ENCODE data around the gene FBN1.

The FBN1 gene

DNA sequence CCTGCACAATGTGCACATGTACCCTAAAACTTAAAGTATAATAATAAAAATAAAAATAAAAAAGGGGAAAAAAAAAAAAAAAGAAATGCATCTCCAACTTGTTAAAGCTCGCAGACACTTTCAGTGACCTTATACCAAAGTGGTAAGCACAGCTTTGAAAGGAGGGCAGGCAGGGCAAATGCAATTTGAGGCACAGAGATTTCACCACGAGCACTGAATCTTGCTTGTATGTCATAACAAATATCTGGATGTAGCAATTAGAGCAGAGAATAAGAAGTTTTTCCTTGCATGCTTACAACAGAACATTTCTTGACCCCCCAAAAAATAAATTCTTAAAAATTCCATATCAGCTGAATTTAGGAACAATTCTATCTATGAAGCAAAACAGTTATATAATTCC lies 66.5 kb downstream of the FBN1 start:
- DNase-seq: no peak

DNA sequence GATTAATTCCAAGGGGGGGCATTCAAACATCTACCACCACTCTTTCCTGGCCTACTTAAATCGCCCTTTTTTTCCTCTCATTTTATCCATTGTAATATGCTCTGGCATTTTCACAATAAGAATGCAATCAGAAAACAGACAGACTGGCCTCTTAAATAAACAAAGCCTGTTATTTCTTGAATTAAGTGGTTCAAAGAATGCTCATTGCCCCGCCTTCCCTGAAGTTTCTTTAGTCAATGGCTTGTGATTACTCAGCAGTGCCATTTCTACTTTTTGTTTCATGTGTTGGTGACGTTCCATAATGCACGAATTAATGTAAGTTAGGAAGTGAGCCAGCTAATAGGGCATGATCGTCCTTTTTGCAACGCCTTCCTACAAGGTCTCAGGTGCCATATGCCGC lies 68.0 kb downstream of the FBN1 start:
- DNase-seq: no peak

DNA sequence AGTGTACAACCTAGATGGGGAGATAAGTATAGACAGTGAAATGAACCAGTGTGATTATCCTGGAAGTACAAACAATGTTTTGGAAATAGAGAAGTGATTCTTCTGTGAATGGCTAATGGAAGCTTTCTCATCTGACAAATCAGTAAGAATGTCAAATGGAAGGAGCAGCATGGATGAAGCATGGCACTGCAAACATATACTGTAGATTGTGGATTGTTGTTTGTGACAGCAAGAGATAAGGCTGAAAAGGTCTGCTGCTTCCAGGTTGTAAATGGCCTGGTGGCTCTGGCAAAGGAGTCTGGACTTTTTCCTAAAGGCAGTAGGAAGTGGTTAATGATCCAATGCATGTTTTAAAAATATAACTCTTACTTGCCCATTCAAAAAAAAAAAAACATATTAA lies 71.3 kb downstream of the FBN1 start:
- DNase-seq: no peak

DNA sequence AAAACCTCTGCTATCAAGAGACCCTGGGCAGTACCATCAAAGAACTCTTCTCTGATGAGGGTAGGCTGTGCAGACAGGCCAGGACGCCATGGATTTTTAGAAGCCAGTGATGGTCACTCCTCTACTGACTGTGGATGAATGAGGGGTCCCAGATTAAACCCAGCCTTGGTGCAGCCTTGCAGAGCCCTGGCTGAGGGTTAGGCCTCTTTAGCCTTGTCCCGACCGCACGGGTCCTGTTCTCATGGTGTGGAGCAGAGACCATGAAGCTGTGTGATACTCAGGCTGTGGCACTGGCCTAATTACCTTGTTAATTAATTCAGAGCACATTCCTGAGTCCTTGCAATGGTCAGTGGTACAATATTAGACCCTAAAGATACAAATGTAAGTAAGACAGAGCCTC lies 71.7 kb downstream of the FBN1 start:
- no peak for DNase-seq

DNA sequence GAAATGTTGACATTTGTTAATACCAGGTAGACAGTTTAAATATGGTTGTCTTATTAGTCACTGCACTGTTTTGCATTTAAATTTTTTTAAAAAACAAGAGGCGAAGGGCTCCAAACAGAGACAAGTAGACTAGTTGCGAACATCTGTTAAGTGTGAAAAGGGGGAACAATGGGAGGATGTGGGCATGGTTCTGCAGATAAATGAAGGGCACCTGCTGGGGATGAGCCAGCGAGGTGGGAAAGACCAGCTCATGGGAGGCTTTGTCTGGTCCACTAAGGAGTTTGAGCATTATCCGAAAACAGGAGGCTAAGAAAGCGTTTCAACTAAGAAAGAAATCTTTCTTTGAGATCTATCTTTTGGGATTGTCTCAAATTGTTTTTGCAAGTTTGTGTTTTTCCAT lies 72.7 kb downstream of the FBN1 start:
- DNase-seq: no peak

DNA sequence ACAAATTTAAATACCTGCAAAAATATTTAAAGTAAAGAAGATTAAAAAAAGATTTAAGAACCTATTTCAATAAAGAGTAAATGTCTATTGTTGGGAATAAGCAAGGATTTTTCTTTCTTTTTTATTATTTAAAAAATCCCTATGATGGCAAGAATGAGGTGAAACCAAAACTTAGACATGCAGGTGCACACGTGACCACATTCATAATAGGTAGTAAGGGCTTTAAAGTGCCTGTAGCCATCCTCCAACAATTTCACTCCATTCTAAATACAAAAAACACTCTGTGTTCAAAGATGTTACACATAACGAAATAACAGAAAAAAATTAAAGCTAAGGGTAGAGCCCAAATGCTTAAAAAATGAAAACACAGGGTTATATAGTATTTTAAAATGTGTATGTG lies 74.0 kb downstream of the FBN1 start:
- DNase-seq: no peak

DNA sequence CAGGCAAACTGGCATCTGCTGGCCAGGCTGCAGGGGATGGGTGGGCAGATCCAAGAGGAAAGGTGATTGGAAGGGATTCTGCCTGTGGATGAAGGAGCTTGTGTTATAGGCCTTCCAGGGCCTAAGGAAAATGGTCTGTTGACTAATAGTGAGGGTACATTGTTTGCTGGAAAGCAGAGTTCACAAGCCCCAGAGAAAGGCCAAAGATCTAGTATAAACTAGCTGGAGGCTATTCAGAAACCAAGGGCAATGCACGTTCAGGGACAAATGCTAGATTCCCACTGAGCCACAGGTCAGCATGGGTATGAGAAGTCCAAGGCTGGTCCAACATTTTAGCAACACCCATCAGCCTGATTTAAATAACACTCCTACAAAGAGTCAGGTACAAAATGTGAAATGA lies 74.7 kb downstream of the FBN1 start:
- DNase-seq: no peak

DNA sequence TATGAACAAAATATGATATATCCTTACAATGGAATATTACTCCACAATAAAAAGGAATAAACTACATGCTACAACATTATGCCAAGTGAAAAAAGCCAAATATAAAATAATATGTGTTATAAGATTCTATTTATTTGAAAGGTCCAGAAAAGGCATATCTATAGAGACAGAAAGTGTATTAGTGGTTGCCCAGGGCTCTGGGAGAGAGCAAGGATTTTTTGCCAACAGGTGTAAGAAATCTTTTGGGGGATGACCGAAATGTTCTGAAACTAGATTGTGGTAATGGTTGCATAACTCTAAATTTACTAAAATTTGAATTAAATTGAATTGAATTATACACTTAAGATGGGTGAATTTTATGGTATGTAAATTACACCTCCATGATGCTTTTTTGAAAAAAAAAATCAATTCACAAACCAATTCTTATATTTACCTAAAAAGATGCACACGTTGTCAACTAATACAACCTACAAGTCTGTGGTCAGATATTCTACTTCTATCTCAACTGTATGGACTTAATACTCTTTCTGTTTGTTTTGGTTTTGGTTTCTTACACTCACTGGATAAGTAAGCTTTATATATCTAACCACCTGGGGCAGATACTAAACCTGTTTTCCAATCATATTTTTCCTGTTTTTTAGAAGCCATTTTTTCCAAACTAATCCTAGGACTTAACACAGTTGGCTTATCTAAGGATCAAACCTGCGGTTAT lies 75.8 kb downstream of the FBN1 start:
- no peak for DNase-seq

DNA sequence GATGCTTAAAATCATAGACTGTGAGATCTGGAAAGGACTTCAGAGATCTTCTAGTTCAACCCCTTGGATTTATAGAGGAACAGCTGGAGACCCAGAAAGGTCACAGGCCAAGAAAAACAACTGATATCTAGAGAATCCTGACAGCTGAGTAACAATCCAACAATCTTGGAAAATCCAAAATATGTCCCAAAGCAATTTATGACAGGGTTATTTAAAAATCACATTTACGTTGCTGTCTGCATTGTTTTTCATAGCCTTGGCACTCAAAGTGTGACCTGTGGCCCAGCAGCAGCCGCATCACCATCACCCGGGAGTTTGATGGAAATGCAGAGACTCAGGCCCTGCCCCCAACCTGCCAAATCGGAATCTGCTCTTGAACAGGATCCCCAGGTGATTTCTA lies 78.8 kb downstream of the FBN1 start:
- no peak for DNase-seq

DNA sequence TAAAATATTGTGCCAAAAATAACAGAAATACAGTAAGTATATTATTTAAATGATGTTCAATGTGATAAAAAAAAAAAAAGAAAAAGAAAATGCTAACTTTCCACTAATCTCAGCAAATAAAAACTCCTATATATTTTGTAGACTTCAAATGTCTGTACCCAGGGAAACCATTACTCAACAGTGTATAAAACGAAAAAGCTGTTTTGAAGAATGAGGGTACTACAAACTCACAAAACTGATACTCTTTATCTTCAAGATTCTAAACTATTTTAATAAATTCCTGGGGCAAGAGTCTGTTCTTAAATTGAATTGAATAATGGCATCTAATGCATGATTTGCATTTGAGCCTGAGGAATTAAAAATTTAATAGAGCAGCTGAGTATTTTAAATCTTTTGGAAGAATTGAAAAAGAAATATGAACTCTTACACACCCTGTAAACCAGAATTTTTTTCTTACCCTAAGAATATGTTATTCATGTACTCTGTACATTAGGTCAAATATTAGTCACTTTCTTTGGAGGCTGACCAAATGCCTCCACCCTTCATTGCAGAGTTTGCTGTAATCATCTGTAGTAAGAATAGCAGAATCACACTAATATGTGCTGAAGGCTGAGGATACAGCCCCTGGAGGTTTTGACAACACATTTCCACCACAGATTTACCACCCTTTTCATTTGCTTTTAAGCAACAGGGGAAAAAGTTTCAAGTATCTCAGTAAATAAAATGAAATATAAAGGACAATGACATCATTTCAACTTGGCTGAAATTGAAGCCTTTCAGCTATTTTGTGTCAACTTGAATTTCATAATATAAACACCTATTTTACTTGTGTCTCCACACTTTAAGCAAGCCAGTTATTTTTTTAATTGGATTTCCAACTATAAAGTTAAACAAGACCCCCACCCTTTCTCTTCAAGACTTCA lies 79.7 kb downstream of the FBN1 start:
- DNase-seq: no peak

DNA sequence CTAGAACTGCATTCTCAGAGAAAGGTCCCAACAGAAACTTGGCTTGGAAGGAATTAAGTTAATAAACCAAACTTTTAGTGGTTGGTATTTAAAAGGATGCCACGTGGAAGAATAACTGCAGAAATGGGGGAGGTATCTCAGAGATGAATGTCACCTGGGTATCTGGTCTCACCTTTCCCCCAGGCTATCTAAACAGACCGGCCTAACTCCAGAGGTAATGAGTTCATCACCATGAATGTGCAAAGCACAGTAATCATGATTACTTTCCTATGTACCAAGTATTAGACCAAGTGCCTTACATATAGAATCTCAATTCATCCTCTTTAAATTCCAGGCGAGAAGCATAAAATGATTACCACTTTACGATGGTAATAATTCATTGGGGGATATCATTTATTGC lies 80.8 kb downstream of the FBN1 start:
- DNase-seq: no peak

DNA sequence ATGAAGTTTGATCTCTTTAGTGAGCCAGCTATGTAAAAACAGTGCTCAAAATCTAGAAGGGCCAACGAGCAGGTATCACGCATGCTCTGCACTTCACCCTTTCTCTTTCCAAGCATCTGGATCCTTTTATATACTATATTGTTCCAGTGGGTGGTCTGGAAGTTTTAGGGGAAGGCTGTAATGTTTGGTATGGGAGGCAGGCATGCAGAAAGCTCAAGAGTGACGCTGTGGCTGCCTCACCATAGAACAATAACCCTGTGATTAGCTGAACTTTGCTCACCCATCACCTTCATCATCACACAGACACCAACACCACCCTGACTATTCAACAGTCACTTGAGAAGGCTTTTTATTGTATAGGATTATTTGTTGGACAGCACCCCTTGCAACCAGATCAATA lies 81.6 kb downstream of the FBN1 start:
- no peak for DNase-seq

DNA sequence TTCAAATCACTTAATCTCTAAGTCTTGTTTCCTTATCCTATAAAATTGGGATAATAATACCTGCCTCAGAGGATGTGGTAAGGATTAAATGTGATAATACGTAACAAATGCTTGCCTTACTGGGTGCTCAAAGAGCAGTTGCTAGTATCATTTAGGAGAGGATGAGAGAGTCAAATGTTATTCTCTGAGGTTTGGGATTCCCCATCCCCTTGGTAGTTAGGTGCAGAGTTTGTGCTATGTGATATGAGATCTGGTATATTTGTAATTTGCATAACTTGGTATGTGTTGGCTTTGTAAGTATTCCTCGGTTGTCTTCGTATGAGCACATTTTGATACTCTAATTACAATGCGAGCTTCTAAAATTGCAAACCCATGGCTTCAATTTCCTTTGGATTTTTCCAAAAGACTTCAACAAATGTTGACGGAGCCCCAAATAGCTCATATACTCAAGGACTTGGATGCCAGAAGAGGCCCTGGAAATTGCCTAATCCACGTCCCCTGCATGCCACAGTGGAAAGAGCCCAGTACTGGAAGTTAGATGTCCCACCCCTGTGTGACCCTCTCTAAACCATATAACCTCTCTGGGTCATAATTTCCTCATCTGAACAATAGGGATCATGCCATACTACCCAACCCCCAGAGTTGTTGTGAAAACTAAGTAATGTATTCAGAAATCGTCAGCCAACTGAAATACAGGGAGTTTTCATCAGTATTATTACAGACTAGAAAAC lies 85.0 kb downstream of the FBN1 start:
- no peak for DNase-seq

DNA sequence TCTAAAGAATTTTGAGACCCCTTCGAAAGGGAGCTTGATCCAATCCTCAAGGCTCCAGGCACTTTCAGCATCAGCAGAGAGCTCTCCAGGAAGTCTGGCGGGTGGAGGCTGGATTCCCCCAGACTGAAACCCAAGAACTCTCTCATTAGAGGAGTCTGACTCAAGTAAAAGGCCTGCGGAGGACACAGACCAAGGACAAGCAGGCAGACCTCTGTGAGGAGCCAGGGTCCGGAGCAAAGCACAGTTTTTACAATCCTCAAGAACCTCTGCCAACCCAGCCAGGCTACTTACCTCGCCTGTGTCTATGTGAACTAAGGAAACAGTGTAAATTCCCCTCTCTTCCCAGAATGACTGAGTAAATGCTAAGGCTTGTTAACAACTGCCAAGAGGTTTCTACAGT lies 86.2 kb downstream of the FBN1 start:
- no peak for DNase-seq

DNA sequence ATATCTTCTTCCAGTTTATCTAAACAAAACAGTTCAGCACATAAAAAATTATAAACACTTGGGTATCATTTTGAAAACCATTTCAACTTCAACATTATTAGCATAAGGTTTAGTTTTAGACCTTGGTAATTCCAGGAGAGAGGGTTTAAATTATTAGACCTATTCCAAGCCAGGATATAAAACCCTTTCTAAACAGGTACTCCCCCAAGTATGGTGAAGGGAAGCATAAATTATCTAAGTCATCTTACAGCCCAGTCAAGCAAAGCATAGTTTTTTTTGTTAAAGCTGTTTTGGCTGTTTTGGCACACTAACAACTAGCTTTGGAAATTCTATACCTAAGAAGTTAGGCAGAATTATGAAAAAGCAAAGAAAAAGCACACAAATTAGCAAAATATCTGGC lies 87.3 kb downstream of the FBN1 start:
- DNase-seq: no peak

DNA sequence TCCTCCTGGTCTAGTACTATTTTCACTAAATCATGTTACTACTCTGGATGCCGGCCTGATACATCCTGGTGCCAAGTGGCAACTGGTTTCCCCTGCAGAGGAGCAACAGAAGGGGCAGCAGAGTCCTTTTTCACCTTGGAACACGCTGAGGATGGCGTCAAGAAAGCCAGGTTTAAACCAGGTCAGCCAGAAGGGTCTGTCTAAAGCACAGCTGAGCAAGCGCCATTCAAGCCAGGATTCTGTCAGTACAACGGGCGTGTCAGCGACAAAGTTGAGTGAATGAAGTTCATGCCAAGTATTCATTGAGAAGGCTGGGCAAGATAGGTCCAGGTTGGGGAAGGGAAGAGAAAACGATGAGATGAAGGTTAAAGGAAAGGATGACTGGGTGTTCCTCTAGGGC lies 88.2 kb downstream of the FBN1 start:
- DNase-seq: no peak

DNA sequence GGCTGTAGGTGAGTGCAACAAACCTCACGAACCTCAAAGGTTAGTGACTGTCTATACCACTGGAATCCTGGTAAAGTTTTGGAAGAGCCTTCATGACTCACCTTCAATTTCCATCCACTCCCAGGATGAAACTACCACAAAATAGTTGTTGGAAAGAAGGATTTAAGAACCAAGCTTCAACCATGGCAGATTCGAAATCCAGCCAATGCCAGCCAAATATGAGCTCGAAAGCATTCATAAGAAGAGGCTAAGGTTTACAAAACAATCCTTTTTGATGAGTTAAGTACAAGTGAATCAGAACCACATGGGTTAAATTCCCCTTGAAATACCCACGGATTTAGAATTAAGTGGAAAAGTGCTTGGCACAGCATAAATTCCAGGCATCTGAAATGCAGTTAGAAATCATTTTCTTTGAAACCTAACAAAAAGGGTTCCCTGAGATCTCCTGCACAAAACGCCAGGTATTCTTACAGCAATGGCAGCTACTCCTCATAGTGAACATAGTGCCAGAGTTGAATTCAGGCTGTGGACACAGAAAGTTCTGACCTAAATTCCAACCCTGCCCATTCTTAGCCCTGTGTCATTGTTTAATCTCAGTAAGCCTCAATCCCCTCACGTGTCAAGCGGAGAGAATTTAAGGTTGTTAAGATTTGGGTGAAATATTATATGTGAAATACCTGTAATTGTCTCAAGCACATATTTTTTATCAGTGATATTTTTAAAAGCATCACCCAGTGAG lies 89.2 kb downstream of the FBN1 start:
- DNase-seq: no peak

DNA sequence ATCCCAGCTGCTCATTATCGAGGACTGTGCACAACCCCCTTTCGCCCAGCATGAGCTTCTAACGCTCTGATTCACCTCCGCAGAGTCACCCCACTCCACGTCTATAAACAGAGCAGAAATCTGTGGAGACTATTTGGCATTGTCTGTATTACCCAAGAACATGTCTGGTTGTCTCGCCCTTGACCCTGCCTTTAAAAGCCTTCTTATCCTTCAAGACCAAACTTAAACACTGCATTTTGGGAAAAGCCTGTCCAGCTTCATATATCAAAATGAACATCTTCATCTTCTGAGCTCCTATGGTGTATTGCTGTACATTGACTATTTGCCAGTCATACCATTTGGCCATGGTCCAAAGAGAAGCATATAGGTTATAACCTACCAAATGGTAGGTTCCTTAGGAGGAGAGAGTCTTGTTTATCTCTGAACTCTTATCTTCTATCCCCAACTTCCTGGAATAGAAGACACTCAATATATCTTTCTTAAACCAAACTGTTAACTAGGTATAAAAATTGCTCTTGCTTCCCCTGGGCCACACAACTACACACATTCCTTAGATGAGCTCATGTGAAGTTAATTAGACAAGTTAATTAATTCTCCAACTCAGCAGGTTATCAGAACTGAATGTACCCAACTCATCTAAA lies 90.1 kb downstream of the FBN1 start:
- DNase-seq: no peak

DNA sequence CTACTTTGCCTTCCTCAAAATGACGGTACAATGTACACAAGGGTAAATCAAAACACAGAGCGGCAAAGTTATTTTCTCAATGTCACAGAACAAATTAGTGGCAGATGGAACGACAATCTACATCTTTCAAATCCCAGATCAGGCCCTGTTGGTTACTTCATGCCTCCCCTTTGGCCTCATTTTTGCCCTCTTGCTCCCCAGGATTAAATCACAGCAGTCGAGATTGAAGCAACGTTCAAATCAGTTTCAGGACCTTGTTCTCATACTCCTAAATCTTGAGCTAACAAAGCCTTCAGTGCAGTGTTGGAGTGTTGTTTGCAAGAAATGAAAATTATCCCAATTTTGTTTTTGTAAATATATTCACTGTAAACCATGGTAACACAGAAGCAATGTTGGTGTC lies 91.4 kb downstream of the FBN1 start:
- no peak for DNase-seq

DNA sequence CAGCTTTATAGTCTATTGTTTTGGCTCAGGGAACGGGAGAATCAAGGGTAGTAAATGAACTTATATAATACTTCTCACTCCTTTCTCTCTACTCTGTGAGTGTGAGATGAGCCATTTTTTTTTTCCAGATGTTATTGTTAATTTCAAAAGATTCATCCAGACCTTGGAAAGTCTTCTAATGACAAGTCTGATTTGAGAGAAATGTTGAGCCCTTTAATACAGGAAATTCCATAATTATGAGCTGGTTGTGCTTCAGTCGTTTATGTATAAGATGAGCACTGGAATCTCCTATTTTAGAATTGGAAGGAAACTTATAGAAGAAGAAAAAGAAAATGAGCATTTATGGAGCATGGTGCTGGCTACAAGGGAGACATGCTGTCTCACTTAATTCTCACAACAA lies 92.0 kb downstream of the FBN1 start:
- no peak for DNase-seq

DNA sequence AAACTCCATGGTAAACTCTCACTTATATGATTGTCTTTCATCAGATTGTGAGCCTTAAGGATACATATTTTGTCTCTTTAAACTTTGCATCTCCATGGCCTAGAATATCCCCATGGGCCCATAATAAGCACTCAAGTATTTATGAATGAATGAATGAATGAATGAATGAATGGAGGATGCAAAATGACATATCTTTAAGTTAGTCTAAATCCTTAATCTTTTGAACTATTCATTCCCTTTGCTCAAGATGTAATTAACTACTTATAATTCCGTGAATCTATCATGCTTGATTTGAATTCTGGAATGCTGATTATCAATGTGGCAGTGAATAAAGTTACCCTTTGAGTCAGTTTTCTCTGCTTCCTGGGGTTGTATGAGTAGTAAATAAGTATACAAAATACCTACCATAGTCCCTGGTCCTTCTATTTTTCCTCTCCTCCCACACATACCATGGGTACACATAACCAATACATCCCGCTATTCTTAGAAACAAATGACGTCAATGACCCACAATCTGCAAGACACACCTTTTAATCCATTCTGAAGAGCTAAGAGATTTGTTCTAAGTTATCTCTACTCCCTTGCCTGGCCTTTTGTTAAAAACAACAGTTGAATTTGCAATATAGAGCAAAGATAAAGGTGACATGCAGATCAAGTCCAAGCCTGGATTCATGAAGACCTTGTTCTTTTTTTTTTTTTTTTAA lies 94.5 kb downstream of the FBN1 start:
- DNase-seq: no peak

DNA sequence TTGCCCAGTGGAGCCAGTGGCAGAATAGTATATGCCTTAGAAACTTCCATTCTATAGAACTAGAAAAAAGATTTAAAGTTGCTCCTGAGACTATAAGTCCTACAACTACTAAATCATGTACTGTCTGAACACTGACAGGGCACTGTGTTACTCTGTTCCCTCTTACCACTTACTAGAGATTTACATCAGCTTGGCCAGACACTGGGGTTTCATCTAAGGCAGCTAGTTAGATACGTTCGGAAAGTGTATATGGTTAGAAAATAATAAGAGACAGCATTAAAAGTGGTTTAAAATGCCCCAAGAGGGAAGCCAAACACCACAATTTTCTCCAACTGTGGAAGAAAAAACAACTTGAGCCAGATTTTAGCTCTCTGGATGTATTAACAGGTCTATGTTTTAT lies 97.1 kb downstream of the FBN1 start:
- no peak for DNase-seq
